IPS-15b (cell line): ENCODE measurements around the gene EXOC4.
"Not testable (repeated sequence)": the region's sequence is repeated elsewhere in the genome, so short reads cannot be mapped to it uniquely, and the experiment has no call there.

Experiments
- H3K27me3 ChIP-seq: one replicate; pipeline ENCODE4 v1.6.1; 2013; ENCODE audit warnings: low read length; ENCODE audit not compliant: control insufficient read depth, insufficient read depth
- H3K36me3 ChIP-seq: one replicate; pipeline ENCODE4 v1.6.1; 2013; ENCODE audit warnings: low read length; ENCODE audit not compliant: control insufficient read depth, insufficient read depth
- H3K4me1 ChIP-seq: one replicate; pipeline ENCODE4 v1.6.1; 2013; ENCODE audit warnings: mild to moderate bottlenecking, low read length; ENCODE audit not compliant: control insufficient read depth, insufficient read depth
- H3K4me3 ChIP-seq: one replicate; pipeline ENCODE4 v1.5.1; 2013; ENCODE audit warnings: low read depth, low read length
- H3K9ac ChIP-seq: one replicate; pipeline ENCODE4 v1.6.1; 2013; ENCODE audit warnings: low read depth, mild to moderate bottlenecking, low read length
- H3K9me3 ChIP-seq: one replicate; pipeline ENCODE4 v1.6.1; 2013; ENCODE audit warnings: mild to moderate bottlenecking, low read length; ENCODE audit not compliant: control insufficient read depth, insufficient read depth

The EXOC4 gene

GRCh38 chr7:133321366-133321765 is 68.5 kb downstream of the EXOC4 start:
- H3K9ac ChIP-seq, H3K27me3 ChIP-seq, H3K36me3 ChIP-seq, H3K4me1 ChIP-seq, H3K4me3 ChIP-seq, H3K9me3 ChIP-seq: not testable (repeated sequence)

GRCh38 chr7:133326745-133327144 is 73.9 kb downstream of the EXOC4 start:
- H3K9me3 ChIP-seq, H3K9ac ChIP-seq, H3K4me1 ChIP-seq: not testable (repeated sequence)

GRCh38 chr7:133328021-133328420 is 75.1 kb downstream of the EXOC4 start:
- not testable (repeated sequence) for H3K4me3 ChIP-seq, H3K36me3 ChIP-seq, H3K9me3 ChIP-seq, H3K4me1 ChIP-seq, H3K27me3 ChIP-seq, H3K9ac ChIP-seq

More at GRCh38 chr7:133326745-133327144, 73.9 kb downstream of the EXOC4 start:
- H3K4me3 ChIP-seq, H3K36me3 ChIP-seq, H3K27me3 ChIP-seq: not testable (repeated sequence)

- Histone ChIP-seq H3K9ac (no peak overlapping the region), H3K9me3 (peaks cover 6% of the 10 kb centered on the region), H3K27me3 (no peaks in the 10 kb centered on the region), H3K36me3 (no peaks in the 10 kb centered on the region), H3K4me3 (no peak overlapping the region), H3K4me1 (no peaks in the 10 kb centered on the region)
These were observed 77.2 kb downstream of the EXOC4 start for GRCh38 chr7:133330085-133330484.

- Histone ChIP-seq H3K9ac (no peak overlapping the region), H3K4me3 (no peak overlapping the region), H3K36me3 (no peaks in the 10 kb centered on the region)
These were observed 79.0 kb downstream of the EXOC4 start for GRCh38 chr7:133331861-133332260.

GRCh38 chr7:133339772-133340171 is 86.9 kb downstream of the EXOC4 start:
- no peaks in the 10 kb centered on the region for H3K36me3 ChIP-seq
- H3K4me1 ChIP-seq, result peaks cover 4% of the 10 kb centered on the region
- H3K9ac ChIP-seq, result no peak overlapping the region
- H3K9me3 ChIP-seq, result no peaks in the 10 kb centered on the region
- no peak overlapping the region for H3K4me3 ChIP-seq
- H3K27me3 ChIP-seq, result no peaks in the 10 kb centered on the region

More at GRCh38 chr7:133331861-133332260, 79.0 kb downstream of the EXOC4 start:
- Histone ChIP-seq H3K4me1 (no peaks in the 10 kb centered on the region), H3K9me3 (peaks cover 3% of the 10 kb centered on the region), H3K27me3 (no peaks in the 10 kb centered on the region)

GRCh38 chr7:133344275-133344674 is 91.4 kb downstream of the EXOC4 start:
- no peaks in the 10 kb centered on the region for H3K9me3 ChIP-seq
- no peak overlapping the region for H3K4me3 ChIP-seq
- H3K27me3 ChIP-seq, result no peaks in the 10 kb centered on the region
- H3K4me1 ChIP-seq, result peaks cover 23% of the 10 kb centered on the region
- H3K9ac ChIP-seq, result no peak overlapping the region
- H3K36me3 ChIP-seq, result no peaks in the 10 kb centered on the region

GRCh38 chr7:133345690-133346421 is 93.0 kb downstream of the EXOC4 start:
- no peak overlapping the region for H3K4me3 ChIP-seq
- no peaks in the 10 kb centered on the region for H3K36me3 ChIP-seq
- H3K27me3 ChIP-seq, result no peaks in the 10 kb centered on the region
- peak overlapping the region; percentile 13 for H3K9ac ChIP-seq
- peaks cover 23% of the 10 kb centered on the region for H3K4me1 ChIP-seq
- no peaks in the 10 kb centered on the region for H3K9me3 ChIP-seq

GRCh38 chr7:133348250-133348649 is 95.4 kb downstream of the EXOC4 start:
- H3K4me3 ChIP-seq, result no peak overlapping the region
- no peaks in the 10 kb centered on the region for H3K9me3 ChIP-seq
- H3K4me1 ChIP-seq, result peaks cover 23% of the 10 kb centered on the region
- no peaks in the 10 kb centered on the region for H3K36me3 ChIP-seq
- H3K27me3 ChIP-seq, result no peaks in the 10 kb centered on the region
- no peak overlapping the region for H3K9ac ChIP-seq

- no peaks in the 10 kb centered on the region for H3K9me3 ChIP-seq
- no peaks in the 10 kb centered on the region for H3K27me3 ChIP-seq
- no peak overlapping the region for H3K4me3 ChIP-seq
- H3K4me1 ChIP-seq, result peaks cover 23% of the 10 kb centered on the region
- H3K9ac ChIP-seq, result no peak overlapping the region
- H3K36me3 ChIP-seq, result no peaks in the 10 kb centered on the region
These were observed 96.2 kb downstream of the EXOC4 start for GRCh38 chr7:133349101-133349500.

- Histone ChIP-seq H3K9ac (no peak overlapping the region), H3K27me3 (no peaks in the 10 kb centered on the region), H3K9me3 (no peaks in the 10 kb centered on the region), H3K4me3 (no peak overlapping the region), H3K4me1 (peaks cover 13% of the 10 kb centered on the region), H3K36me3 (no peaks in the 10 kb centered on the region)
These were observed 99.6 kb downstream of the EXOC4 start for GRCh38 chr7:133352430-133352829.

- peaks cover 15% of the 10 kb centered on the region for H3K4me1 ChIP-seq
- no peak overlapping the region for H3K4me3 ChIP-seq
- H3K27me3 ChIP-seq, result no peaks in the 10 kb centered on the region
- no peaks in the 10 kb centered on the region for H3K36me3 ChIP-seq
- H3K9me3 ChIP-seq, result no peaks in the 10 kb centered on the region
- H3K9ac ChIP-seq, result no peak overlapping the region
These were observed 100.9 kb downstream of the EXOC4 start for GRCh38 chr7:133353775-133354174.
